Right lobe of liver (tissue), 6 donors: ENCODE data around the gene NUAK1. TPM values are rescaled to one million over a fixed set of nuclear protein-coding genes. Genes with fewer than 3 reads are reported as not detected.

Experiments
- ATAC-seq, 4 donors: fragments of 200-7000 bp; cut with Tn5 transposase; one replicate each; pipeline ENCODE4 v1.9.1; 2020; ENCODE audit warnings: mild to moderate bottlenecking in 4 of 4, moderate library complexity in 4 of 4
- DNase-seq, 3 donors: peaks; one replicate each; pipeline ENCODE4 v3.0.0-alpha.2; 2020
- H3K27ac ChIP-seq, 3 donors: fragments of 200-600 bp; one replicate each; pipeline ENCODE4 v1.8.0; 2022
- H3K27me3 ChIP-seq, 2 donors: fragments of 200-600 bp; one replicate each; pipeline ENCODE4 v1.8.0; 2022
- H3K36me3 ChIP-seq, 4 donors: fragments of 200-600 bp; sonication (generic) in 1 of 4; one replicate each; pipeline versions ENCODE4 v1.5.1 to v1.8.0; 2017 to 2022; ENCODE audit warnings: control low read depth in 1 of 4
- H3K4me1 ChIP-seq, 4 donors: fragments of 200-600 bp; sonication (generic) in 1 of 4; one replicate each; pipeline versions ENCODE4 v1.5.1 to v1.8.0; 2017 to 2022; ENCODE audit warnings: control low read depth in 1 of 4
- H3K4me3 ChIP-seq, 3 donors: fragments of 200-600 bp; one replicate each; pipeline ENCODE4 v1.8.0; 2022
- H3K9me3 ChIP-seq, 4 donors: fragments of 200-600 bp; sonication (generic) in 1 of 4; one replicate each; pipeline versions ENCODE4 v1.5.1 to v1.8.0; 2017 to 2022; ENCODE audit warnings: control low read depth in 1 of 4
- POLR2A ChIP-seq: fragments of 450-650 bp; IDR thresholded peaks from one replicate; pipeline ENCODE4 v1.6.1; 2017; ENCODE audit warnings: antibody characterized with exemption, mild to moderate bottlenecking
- WGBS: methylation state at CpG from one replicate; pipeline ENCODE4 v1.1.6; 2018; ENCODE audit warnings: low coverage, low lambda C conversion rate; ENCODE audit not compliant: insufficient coverage; ENCODE audit errors: missing lambda C conversion rate; 5-methylcytosine and 5-hydroxymethylcytosine counted together
- intact Hi-C, 2 donors: fragments of 100-400 bp; cut with DNase I; formaldehyde crosslinking; loops; one replicate each; pipeline versions ENCODE4 v1.11.2 to v1.14.1; 2022
- total RNA-seq, 6 experiments: library from RNA; depleted of rRNA in 2 of 6; stranded (reverse); fragments of >200 nt in 2 of 6; fragmentation: NEBNext Ultra II Directional in 3 of 6; extraction: Animal tissue kit (Norgen Biotek cat#: 25700) in 3 of 6; gene quantifications; one replicate each; pipeline versions ENCODE4 v1.1.0 to v1.2.4, GENCODE V29; 2016 to 2023
- TF ChIP-seq, protein P1 (sequence below), 4 donors: fragments of 200-600 bp in 3 of 4; fragments of 450-650 bp in 1 of 4; IDR thresholded peaks; one replicate each; pipeline versions ENCODE4 v1.5.1 to v1.8.0; 2016 to 2022; ENCODE audit warnings: antibody characterized with exemption in 4 of 4, mild to moderate bottlenecking in 2 of 4
- donor health status: DM: no; HTN: yes; CAD: no.
- donor health status: DM: no; HTN: no; CAD: no.
- donor health status: DM: no; HTN: no; CAD: no.
- donor health status: DM: no; HTN: yes; CAD: no.
- donor health status: DM: no; HTN: yes; CAD: no.

Gene NUAK1
- total RNA-seq, 6 experiments from 2014 or later, result 2.0 to 11.0 (median 3.5) TPM

DNA sequence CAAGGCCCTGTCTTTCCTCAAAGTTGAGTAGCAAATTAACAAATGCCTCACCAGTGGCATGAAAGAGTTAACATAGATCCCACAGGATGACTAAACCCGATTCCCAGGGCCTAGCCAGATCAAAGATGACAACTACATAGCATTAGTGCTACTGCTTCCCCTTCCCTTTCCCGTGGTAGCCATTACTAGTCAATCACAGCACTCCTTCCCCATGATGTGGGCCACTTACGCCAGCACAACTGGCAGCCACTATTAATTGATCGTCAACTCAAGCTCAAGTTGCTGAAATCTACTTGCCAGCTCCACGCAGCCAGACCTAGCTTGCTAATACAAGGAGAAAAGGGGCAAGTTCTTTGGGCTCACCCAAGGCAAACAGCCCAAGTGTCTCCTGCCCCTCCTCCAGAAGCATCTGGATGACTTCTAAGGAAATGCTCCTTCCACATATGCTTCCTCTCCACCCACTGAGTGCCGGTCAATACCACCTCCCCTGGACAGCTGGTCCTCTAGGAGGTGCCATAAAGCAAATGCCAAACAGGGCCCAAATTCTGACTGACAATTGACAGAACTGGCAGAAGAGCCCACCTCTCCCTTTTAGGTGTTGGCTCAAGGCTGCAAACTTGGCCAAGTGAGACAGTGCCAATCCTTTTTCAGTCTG lies 72.6 kb downstream of the NUAK1 start:
- intact Hi-C loops, result no loop called here
- H3K4me1 ChIP-seq, result peaks cover 0 to 11% (median 3%) of the 10 kb centered on the region in 4 donors
- TF ChIP-seq, protein P1, sequence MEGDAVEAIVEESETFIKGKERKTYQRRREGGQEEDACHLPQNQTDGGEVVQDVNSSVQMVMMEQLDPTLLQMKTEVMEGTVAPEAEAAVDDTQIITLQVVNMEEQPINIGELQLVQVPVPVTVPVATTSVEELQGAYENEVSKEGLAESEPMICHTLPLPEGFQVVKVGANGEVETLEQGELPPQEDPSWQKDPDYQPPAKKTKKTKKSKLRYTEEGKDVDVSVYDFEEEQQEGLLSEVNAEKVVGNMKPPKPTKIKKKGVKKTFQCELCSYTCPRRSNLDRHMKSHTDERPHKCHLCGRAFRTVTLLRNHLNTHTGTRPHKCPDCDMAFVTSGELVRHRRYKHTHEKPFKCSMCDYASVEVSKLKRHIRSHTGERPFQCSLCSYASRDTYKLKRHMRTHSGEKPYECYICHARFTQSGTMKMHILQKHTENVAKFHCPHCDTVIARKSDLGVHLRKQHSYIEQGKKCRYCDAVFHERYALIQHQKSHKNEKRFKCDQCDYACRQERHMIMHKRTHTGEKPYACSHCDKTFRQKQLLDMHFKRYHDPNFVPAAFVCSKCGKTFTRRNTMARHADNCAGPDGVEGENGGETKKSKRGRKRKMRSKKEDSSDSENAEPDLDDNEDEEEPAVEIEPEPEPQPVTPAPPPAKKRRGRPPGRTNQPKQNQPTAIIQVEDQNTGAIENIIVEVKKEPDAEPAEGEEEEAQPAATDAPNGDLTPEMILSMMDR (IDR thresholded peaks at IDR 0.05), result no peak
- no peak for TF ChIP-seq POLR2A
- WGBS, result 58% methylated on average over 6 of the region's 6 CpGs
- H3K4me3 ChIP-seq, result no peak overlapping the region
- no peaks in the 10 kb centered on the region for H3K9me3 ChIP-seq
- no peak overlapping the region for H3K27ac ChIP-seq
- DNase-seq (no peak), ATAC-seq (no peak)
- no peaks in the 10 kb centered on the region for H3K27me3 ChIP-seq
- peaks cover 0 to 9% (median 3%) of the 10 kb centered on the region in 4 donors for H3K36me3 ChIP-seq

DNA sequence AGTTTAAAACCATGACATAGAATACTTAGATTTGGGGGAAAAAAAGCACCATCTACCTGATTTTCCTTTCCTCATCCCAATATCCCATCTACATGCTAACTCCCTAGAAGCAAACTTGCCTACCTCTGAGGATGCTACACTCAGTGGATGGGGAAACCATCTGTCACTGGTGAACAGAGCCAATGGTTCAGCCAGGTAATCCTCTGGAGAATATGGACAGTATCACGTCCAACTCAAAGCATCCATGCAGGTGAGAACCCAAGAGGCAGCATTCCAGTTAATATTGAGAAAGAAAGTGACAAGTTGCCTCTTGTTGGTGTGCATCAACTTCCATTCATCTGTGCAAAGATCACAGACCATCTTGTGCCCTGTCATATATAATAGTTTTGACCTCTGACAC lies 73.2 kb downstream of the NUAK1 start:
- DNase-seq (no peak), ATAC-seq (no peak)
- H3K27ac ChIP-seq, result no peak overlapping the region
- H3K27me3 ChIP-seq, result no peaks in the 10 kb centered on the region
- peaks cover 0 to 9% (median 3%) of the 10 kb centered on the region in 4 donors for H3K36me3 ChIP-seq
- intact Hi-C loops, result no loop called here
- 43% methylated on average over 1 of the region's 1 CpG for WGBS
- no peaks in the 10 kb centered on the region for H3K9me3 ChIP-seq
- no peak overlapping the region for H3K4me3 ChIP-seq
- TF ChIP-seq POLR2A, result no peak
- TF ChIP-seq, protein P1 (IDR thresholded peaks at IDR 0.05), result no peak
- H3K4me1 ChIP-seq, result peaks cover 0 to 6% (median 3%) of the 10 kb centered on the region in 4 donors

DNA sequence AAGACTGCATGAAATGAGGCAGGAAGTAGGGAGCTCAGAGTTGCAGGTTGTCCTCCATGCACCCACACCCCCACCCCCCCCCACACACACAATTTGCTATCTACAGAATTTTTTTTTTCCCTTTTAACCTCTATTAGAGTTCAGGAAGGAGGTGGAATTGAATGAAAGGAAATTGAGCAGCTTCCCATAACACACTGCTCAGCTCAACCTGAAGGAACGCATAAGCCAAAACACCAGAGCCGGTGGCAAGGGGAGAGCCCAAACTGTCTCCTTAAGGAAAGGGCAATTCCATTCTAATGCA lies 74.1 kb downstream of the NUAK1 start:
- no peaks in the 10 kb centered on the region for H3K27me3 ChIP-seq
- H3K4me1 ChIP-seq, result peaks cover 0 to 2% (median 0%) of the 10 kb centered on the region in 4 donors
- H3K9me3 ChIP-seq, result no peaks in the 10 kb centered on the region
- ATAC-seq, result peak; percentile 40 to 63 (median 56)
- TF ChIP-seq POLR2A, result no peak
- TF ChIP-seq, protein P1 (IDR thresholded peaks at IDR 0.05), result no peak
- intact Hi-C loops, result no loop called here
- WGBS, result 73% methylated on average over 2 of the region's 2 CpGs
- H3K27ac ChIP-seq, result no peak overlapping the region
- H3K4me3 ChIP-seq, result no peak overlapping the region
- no peak for DNase-seq
- peaks cover 0 to 9% (median 3%) of the 10 kb centered on the region in 4 donors for H3K36me3 ChIP-seq

DNA sequence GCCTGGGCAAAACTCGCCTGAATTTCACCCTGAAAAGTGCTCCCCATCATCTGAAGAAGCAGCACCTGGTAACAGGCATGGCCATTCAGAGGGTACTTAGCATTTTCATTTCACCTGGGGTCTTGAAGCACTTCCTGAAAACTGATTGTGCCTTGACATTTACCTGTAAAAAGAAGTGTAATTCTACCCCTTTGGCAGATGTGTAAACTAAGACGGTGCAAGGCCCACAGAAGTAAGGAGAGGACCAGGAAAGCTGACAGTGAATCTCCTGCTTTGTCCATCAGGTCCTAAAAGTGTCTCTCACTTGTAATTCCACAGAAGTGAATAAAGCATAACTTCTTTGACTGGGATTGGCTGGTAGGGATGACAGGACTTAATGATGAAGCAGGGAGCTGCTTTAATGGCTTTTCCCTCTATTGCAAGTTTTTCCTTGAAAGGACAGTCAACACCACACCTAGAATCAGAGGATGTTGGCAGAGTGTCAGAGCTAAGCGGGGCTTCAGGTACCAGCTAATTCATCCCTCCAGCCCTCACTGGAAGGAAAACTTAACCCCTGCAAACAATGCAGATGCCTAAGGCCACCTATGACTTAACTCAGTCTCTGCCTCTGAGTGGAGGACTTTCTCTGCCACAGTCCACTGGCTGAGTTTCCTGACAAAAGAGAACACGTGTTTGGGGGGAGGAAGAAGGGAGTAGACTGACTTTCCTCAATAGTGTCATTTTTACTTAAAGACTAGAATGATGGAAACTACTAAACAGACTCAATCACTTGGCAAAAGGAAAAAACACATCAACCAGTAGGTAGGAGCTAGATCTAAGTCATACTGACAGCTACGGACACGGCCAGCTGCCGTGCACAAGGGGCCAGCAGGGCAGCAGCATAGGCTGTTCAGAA lies 74.7 kb downstream of the NUAK1 start:
- peaks cover 0 to 9% (median 3%) of the 10 kb centered on the region in 4 donors for H3K36me3 ChIP-seq
- no peaks in the 10 kb centered on the region for H3K9me3 ChIP-seq
- WGBS, result 62% methylated on average over 5 of the region's 7 CpGs
- DNase-seq (no peak), ATAC-seq (peak in 1 of 4 donors; percentile 19)
- no peak overlapping the region for H3K27ac ChIP-seq
- H3K27me3 ChIP-seq, result no peaks in the 10 kb centered on the region
- H3K4me1 ChIP-seq, result no peaks in the 10 kb centered on the region
- intact Hi-C loops, result no loop called here
- TF ChIP-seq, protein P1 (IDR thresholded peaks at IDR 0.05), result no peak
- no peak for TF ChIP-seq POLR2A
- H3K4me3 ChIP-seq, result no peak overlapping the region
